Measurements from ENCODE around the gene IL26. TPM values are rescaled to one million over a fixed set of nuclear protein-coding genes. Genes with fewer than 3 reads are reported as not detected.
"Not testable (repeated sequence)": the region's sequence is repeated elsewhere in the genome, so short reads cannot be mapped to it uniquely, and the experiment has no call there.

IL26 gene
- total and polyA plus RNA-seq, 5 donors: not detected

DNA sequence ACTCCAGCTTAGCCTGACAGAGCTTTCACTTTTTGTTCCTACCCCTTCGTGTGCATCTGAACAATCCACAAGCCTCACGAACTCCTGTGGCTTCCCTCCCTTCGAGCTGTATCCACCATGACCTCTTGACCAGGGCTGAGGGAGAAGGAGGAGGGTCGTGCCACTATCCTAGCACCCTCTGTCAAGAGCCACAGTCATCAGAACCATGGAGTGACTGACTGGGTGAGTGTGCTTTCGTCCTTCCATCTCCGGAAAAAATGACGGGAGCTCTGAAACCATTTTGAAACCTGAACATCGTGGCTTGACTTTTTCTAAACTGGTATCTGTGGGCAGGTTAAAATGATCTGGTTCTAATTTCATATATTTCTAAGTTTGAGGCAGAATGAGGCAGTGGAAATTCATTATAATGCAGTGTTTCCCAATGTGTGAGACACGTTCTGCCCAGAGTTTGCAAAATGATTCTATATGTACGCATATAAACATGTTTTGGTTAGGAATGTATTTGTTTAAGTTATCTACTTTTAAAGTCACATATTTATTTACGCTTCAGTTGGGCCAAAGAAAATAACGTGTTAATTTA, 27.0 kb downstream of the IL26 start:
- WGBS: 72% methylated on average over 12 of the region's 12 CpGs
- no peaks in the 10 kb centered on the region for H3K4me1 ChIP-seq (ENCODE audit: control insufficient read depth, insufficient read depth, low read length)
- no peaks in the 10 kb centered on the region for H3K27me3 ChIP-seq (ENCODE audit: control insufficient read depth, insufficient read depth)
- intact Hi-C loops (cut with DNase I): no loop called here
- DNase-seq (no peak), ATAC-seq (no peak)
- H3K9me3 ChIP-seq (ENCODE audit: control insufficient read depth, low read length): no peaks in the 10 kb centered on the region
- H3K27ac ChIP-seq (ENCODE audit: low read length): no peak overlapping the region
- H3K4me3 ChIP-seq (ENCODE audit: low read length): no peak overlapping the region

DNA sequence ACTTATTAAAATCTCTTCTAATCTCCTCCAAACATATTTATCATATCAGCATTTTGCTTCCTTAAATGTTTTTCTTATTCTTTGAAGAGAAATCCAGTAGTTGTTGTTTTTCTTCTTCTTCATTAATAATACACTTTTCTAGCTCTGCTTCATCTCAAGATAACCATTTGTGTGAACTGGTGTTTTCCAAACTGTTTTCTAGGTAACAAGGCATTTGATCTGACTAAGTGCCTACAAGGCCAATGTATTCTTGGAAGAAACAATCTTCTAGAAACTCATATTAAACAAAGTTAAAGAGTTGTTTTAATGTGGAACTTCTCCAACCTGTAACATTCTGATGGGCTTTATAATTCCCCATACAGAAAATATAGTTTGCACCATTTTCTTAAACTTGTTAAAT, 35.3 kb downstream of the IL26 start:
- H3K27me3 ChIP-seq (ENCODE audit: control insufficient read depth, insufficient read depth): no peaks in the 10 kb centered on the region
- ATAC-seq (no peak), DNase-seq (no peak)
- H3K9me3 ChIP-seq (ENCODE audit: control insufficient read depth, low read length): no peaks in the 10 kb centered on the region
- H3K4me1 ChIP-seq (ENCODE audit: control insufficient read depth, insufficient read depth, low read length): no peaks in the 10 kb centered on the region
- H3K4me3 ChIP-seq (ENCODE audit: low read length): no peak overlapping the region
- H3K27ac ChIP-seq (ENCODE audit: low read length): no peak overlapping the region
- intact Hi-C loops (cut with DNase I): no loop called here

DNA sequence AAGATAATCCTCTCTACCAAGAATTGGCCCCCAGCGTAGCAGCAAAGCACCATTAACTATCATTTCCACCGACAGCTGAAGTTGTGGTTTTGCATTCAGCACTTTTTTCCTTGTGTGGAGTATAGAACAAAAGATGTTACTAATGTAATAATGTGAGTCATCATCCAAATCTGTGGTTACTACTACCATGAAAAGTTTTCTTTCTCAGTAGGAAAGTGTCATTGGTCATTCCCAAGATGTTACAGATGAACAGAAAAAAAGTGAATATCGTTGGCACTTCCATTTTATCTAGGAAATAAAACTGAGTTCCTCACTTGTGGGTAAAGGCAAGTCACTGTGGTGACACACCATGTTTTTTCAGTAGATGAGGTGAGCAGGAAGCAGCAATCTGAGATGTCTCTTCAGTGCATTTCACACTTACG, 35.8 kb downstream of the IL26 start:
- H3K4me3 ChIP-seq (ENCODE audit: low read length): no peak overlapping the region
- WGBS: 79% methylated on average over 4 of the region's 4 CpGs
- H3K27me3 ChIP-seq (ENCODE audit: control insufficient read depth, insufficient read depth): no peaks in the 10 kb centered on the region
- ATAC-seq (no peak), DNase-seq (no peak)
- H3K4me1 ChIP-seq (ENCODE audit: control insufficient read depth, insufficient read depth, low read length): no peaks in the 10 kb centered on the region
- intact Hi-C loops (cut with DNase I): no loop called here
- no peak overlapping the region for H3K27ac ChIP-seq (ENCODE audit: low read length)
- H3K9me3 ChIP-seq (ENCODE audit: control insufficient read depth, low read length): no peaks in the 10 kb centered on the region

DNA sequence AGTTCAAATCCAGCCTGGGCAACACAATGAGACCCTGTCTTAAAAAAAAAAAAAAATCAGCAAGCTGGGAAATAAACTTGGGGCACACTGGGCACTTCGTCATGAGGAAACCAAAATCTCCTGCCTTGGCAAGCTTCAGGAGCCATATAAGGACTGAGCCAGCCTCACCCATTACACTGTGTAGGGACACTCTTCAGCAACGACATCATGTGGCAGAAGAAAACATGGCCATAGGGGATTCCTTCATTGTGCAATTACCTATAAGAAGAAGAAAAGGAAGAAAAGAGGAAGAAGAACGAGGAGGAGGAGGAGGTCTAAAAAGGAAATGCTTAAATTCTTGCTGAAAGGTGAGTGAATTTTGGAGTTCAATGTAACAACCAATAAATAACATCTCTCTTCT, 40.0 kb downstream of the IL26 start:
- intact Hi-C loops (cut with DNase I): no loop called here
- no peak for ATAC-seq
- no peaks in the 10 kb centered on the region for H3K27me3 ChIP-seq (ENCODE audit: control insufficient read depth, insufficient read depth)
- no peak for DNase-seq
- no peaks in the 10 kb centered on the region for H3K9me3 ChIP-seq (ENCODE audit: control insufficient read depth, low read length)
- 69% methylated on average over 3 of the region's 3 CpGs for WGBS
- no peak overlapping the region for H3K4me3 ChIP-seq (ENCODE audit: low read length)
- no peak overlapping the region for H3K27ac ChIP-seq (ENCODE audit: low read length)
- no peaks in the 10 kb centered on the region for H3K4me1 ChIP-seq (ENCODE audit: control insufficient read depth, insufficient read depth, low read length)

DNA sequence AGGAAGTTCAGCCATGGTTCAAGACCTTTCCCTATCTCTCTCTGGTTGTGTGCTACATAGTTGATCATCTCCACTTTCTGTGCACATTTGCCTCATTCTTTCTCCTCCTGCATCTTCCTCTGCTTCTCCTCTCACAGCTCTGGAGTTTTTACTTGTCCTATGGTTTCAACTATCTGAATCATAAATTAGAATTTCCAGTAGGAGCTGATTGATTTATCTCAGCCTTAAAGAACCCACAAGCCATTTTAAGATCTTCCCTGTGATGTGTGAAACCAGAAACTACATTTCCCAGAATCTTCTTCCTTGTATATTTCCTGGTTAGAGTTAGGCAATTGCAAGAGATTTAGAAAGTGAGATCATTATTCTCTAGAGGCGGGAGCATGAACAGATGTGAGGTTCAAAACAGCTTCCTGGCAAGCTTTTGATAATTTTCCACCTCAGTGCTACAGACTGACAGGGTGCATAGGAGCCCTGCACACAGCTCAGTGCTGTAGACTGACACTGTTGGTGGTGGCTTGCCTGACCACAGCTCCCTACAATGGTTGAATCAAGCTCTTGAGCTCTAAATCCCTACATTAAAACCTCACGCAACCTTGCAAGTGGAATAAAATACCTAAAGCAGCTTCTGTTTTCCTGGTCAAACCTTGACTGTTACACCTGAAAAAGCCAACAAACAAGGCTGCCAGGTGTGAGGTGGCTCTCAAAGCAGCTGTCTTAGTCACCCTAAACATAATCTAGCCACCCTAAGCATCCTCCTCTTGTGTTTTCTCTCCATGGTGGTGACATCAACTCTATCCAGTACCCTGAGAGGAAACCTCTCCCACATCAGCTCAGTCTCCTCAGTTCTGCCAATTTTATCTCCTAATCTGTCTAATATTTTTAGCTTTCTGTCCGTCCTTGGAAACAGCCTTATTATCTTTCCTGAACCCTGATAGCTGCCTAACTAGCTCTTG, 44.5 kb downstream of the IL26 start:
- no peaks in the 10 kb centered on the region for H3K27me3 ChIP-seq (ENCODE audit: control insufficient read depth, insufficient read depth)
- H3K4me1 ChIP-seq (ENCODE audit: control insufficient read depth, insufficient read depth, low read length): no peaks in the 10 kb centered on the region
- ATAC-seq: peak in 1 of 2 donors; percentile 29
- DNase-seq: no peak
- intact Hi-C loops (cut with DNase I): no loop called here
- no peak overlapping the region for H3K27ac ChIP-seq (ENCODE audit: low read length)
- H3K4me3 ChIP-seq (ENCODE audit: low read length): no peak overlapping the region
- 47% methylated on average over 3 of the region's 3 CpGs for WGBS
- no peaks in the 10 kb centered on the region for H3K9me3 ChIP-seq (ENCODE audit: control insufficient read depth, low read length)

DNA sequence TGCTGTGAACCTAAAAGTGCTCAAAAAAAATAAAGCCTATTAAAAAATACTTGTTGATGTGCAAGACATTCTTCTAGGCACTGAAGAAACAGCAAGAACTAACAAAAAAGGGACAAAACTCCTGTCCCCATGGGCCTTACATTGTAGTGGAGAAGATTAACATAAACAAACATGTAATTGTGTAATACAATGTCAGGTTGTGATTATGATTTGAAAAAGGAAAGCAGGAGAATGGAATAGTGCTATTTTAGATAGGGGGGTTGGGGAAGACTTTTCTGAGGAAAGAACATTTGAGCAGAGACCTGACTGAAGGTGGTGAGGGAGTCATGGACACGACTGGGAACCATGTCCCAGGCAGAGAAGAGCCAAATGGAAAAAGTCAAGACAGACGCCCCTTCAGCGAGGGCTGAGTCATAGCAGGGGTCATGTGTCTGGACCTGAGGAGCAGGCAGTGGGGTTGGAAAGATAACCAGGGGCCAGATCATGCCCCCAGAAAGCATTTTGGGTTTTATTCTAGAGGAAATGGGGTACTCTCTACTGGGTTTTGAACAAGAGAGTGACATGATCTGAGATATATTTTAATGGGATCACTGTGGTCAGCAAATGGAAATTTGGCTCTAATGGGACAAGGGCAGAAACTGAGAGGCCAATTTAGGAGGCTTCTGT, 46.7 kb downstream of the IL26 start:
- DNase-seq (no peak), ATAC-seq (no peak)
- H3K27me3 ChIP-seq (ENCODE audit: control insufficient read depth, insufficient read depth): no peaks in the 10 kb centered on the region
- no peaks in the 10 kb centered on the region for H3K9me3 ChIP-seq (ENCODE audit: control insufficient read depth, low read length)
- intact Hi-C loops (cut with DNase I): no loop called here
- H3K27ac ChIP-seq (ENCODE audit: low read length): no peak overlapping the region
- no peaks in the 10 kb centered on the region for H3K4me1 ChIP-seq (ENCODE audit: control insufficient read depth, insufficient read depth, low read length)
- H3K4me3 ChIP-seq (ENCODE audit: low read length): no peak overlapping the region
- 60% methylated on average over 3 of the region's 3 CpGs for WGBS

DNA sequence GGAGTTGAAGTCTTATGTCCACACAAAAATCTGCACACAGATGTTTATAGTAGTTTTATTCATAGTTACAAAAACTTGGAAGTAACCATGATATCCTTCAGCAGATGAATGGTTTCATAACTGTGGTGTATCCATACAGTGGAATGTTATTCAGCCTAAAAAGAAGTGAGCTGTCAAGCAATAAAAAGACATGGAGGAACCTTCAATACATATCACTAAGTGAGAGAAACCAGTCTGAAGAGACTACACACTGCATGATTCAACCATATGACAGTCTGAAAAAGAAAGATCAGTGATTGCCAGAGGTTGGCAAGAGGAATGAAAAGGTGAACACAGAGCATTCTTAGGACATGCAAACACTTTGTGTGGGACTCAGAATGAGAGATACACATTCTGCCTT, 47.4 kb downstream of the IL26 start:
- Histone ChIP-seq H3K4me3 (ENCODE audit: low read length) (no peak overlapping the region), H3K9me3 (ENCODE audit: control insufficient read depth, low read length) (no peaks in the 10 kb centered on the region), H3K27me3 (ENCODE audit: control insufficient read depth, insufficient read depth) (no peaks in the 10 kb centered on the region), H3K27ac (ENCODE audit: low read length) (no peak overlapping the region), H3K4me1 (ENCODE audit: control insufficient read depth, insufficient read depth, low read length) (no peaks in the 10 kb centered on the region)
- DNase-seq: no peak
- no peak for ATAC-seq
- intact Hi-C loops (cut with DNase I): no loop called here

DNA sequence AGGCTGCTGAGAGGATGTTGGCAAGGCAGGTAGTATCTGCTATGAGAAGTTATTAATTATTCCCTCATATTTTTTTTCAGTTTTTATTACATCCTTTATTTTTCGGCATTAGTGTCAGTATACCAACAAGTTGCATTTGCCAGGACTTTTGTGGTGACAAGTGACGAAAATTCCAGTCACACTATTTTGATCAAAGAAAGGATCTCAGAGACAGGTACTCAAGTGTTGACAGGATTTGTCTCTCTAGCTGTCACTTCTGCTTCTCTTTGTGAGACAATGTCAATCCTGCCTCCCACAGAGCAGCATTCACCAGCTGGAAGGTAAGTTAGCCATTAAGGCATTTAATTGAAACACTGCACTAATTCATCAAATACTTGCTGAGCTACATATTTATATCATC, 48.0 kb downstream of the IL26 start:
- DNase-seq (no peak), ATAC-seq (no peak)
- no peaks in the 10 kb centered on the region for H3K9me3 ChIP-seq (ENCODE audit: control insufficient read depth, low read length)
- no peak overlapping the region for H3K4me3 ChIP-seq (ENCODE audit: low read length)
- H3K27me3 ChIP-seq (ENCODE audit: control insufficient read depth, insufficient read depth): no peaks in the 10 kb centered on the region
- 71% methylated on average over 2 of the region's 2 CpGs for WGBS
- no peaks in the 10 kb centered on the region for H3K4me1 ChIP-seq (ENCODE audit: control insufficient read depth, insufficient read depth, low read length)
- H3K27ac ChIP-seq (ENCODE audit: low read length): no peak overlapping the region
- intact Hi-C loops (cut with DNase I): no loop called here

DNA sequence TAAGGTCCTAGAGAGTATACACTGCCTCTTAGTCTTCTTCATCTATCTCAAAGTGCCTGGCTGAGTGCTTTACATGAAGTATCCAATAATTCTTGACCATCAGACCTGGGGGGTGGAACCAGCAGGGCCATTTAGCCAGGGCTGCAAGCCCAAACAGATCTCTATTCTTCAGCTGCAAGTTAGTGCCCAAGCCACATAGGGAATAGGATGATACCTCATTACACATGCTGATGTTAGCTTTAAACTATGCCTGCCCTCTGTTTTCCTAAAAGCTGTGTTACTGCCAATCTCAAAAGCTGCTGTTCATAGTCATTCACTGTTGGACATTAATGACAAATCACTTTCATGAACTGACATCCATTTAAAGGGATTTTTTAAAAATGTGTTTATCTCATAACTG, 49.4 kb downstream of the IL26 start:
- intact Hi-C loops (cut with DNase I): no loop called here
- Histone ChIP-seq H3K4me3 (ENCODE audit: low read length) (no peak overlapping the region), H3K27ac (ENCODE audit: low read length) (no peak overlapping the region), H3K4me1 (ENCODE audit: control insufficient read depth, insufficient read depth, low read length) (no peaks in the 10 kb centered on the region), H3K27me3 (ENCODE audit: control insufficient read depth, insufficient read depth) (no peaks in the 10 kb centered on the region), H3K9me3 (ENCODE audit: control insufficient read depth, low read length) (no peaks in the 10 kb centered on the region)
- DNase-seq: no peak
- ATAC-seq: no peak

DNA sequence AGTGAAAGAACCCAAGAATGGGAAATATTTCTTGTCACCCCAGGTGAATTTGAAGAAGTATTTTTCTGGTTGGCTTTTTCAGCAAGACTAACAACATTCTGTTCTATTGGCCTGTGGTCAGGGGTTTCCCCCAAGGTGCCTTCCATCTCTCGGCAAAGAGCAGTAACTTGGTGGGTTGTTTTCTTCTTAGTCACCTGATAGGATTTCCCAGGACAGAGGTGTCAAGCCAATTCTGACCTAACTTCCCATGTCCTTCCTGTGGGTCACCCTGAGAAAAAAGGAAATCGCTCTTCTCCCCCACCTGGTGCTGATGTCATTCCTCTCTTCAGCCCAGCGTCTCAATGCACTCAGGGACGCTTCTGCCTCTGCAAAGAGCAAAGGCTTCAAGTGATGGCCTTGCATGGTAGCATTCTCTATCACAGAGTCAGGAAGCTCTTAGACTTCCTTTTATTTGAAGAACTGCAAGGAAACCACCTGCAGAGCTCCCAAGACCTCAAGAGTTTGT, 50.0 kb downstream of the IL26 start:
- no peak overlapping the region for H3K27ac ChIP-seq (ENCODE audit: low read length)
- ATAC-seq (no peak), DNase-seq (no peak)
- no peak overlapping the region for H3K4me3 ChIP-seq (ENCODE audit: low read length)
- WGBS: 52% methylated on average over 4 of the region's 4 CpGs
- intact Hi-C loops (cut with DNase I): no loop called here
- no peaks in the 10 kb centered on the region for H3K4me1 ChIP-seq (ENCODE audit: control insufficient read depth, insufficient read depth, low read length)
- H3K9me3 ChIP-seq (ENCODE audit: control insufficient read depth, low read length): no peaks in the 10 kb centered on the region
- no peaks in the 10 kb centered on the region for H3K27me3 ChIP-seq (ENCODE audit: control insufficient read depth, insufficient read depth)

DNA sequence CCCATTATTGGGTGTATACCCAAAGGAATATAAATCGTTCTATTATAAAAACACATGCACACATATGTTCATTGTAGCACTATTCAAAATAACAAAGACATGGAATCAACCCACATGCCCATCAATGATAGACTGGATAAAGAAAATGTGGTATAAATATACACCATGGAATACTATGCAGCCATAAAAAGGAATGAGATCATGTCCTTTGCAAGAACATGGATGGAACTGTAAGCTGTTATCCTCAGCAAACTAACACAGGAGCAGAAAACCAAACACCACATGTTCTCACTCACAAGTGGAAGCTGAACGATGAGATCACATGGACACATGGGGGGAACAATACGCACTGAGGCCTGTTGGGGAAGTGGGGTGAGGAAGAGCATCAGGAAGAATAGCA, 50.8 kb downstream of the IL26 start:
- H3K27ac ChIP-seq (ENCODE audit: low read length); ATAC-seq; H3K9me3 ChIP-seq (ENCODE audit: control insufficient read depth, low read length); H3K4me3 ChIP-seq (ENCODE audit: low read length); DNase-seq; H3K27me3 ChIP-seq (ENCODE audit: control insufficient read depth, insufficient read depth); H3K4me1 ChIP-seq (ENCODE audit: control insufficient read depth, insufficient read depth, low read length); intact Hi-C loops (cut with DNase I): not testable (repeated sequence)
- WGBS: 93% methylated on average over 3 of the region's 3 CpGs
